COLO829 (cell line): Measurements from ENCODE around the gene ADCY7.

Experiments used
- DNase-seq: peaks from one replicate; pipeline ENCODE4 v3.0.0; 2012; ENCODE audit warnings: low spot score

The ADCY7 gene

GRCh38 chr16:50248845-50249244, 17.5 kb upstream of the ADCY7 start:
- no peak for DNase-seq

DNA sequence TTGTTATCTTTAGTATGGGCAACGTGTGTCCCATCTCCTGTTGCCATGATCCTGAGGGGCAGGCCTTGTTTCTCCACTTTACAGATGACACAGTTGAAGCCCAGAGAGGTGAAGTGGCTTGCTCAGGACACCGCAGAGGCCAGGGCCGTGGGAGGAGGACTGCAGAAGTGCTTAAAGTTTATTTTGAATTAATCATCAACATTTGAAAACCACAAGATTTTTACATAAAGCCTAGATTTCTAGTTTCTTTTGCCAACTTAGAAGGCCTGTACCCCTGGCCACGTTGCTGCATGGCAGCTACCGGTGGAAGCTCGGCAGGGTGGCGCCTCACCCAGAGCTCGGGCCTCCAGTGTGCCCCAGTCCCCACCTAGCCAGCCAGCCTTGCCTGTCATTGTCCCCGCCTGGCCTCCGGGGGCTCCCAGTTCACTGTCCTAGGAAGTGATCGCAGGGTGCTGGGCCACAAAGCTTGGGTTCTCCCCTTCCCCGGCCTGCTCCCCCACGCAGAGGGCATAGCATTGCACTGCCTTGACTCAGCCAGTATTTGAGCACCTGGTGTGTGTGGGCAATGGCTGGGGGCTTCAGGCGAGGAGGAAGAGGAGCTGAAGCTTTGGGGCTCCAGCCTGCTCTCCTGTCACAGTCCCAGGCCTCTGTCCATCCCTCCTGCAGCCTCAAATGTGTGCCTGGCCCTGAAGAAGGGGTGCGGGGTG, 14.8 kb upstream of the ADCY7 start:
- DNase-seq: no peak

DNA sequence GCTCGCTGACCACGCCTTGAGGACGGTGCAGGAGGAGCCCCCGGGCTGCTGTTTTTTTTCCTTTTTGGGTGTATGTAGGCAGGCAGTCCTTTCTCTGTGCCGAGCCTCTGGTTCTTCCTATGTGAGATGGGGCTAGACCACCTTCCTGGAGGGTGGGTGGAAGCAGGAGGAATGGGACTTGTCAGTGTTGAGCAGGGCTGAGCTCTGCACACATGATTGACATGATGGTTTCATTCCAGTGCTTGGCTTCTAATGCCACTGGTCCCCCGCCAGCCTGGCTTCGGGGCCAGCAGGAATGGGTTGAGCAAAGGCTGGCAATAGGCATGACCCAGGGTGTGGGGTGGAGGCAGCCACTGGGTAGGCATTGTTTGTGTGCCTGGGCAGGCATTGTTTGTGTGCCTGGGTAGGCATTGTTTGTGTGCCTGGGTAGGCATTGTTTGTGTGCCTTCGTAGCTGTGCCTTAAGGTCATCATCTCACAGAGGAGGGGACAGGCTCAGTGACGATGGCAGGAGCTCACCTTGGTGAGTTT, 14.2 kb upstream of the ADCY7 start:
- DNase-seq: no peak

- DNase-seq: no peak
Observed at GRCh38 chr16:50252874-50253513, 13.4 kb upstream of the ADCY7 start.

DNA sequence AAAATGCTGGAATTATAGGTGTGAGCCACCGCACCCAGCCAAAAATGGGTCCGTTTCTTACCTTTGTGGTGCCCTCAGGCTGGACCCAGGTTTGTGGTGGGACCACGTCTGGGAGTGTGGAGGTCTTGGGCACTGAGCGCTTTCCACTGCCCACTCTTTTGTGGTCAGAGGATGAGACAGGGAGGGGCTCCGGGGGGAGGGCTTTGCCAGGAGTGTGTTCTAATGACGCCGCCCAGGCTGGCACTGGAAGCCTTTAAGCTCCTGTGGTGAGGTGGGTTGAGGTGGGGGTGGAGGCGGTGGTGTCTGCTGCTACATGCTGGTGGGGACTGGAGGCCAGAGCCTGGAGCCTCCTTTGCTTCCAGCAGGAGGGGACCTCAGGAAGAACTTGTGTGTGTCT, 12.8 kb upstream of the ADCY7 start:
- no peak for DNase-seq

DNA sequence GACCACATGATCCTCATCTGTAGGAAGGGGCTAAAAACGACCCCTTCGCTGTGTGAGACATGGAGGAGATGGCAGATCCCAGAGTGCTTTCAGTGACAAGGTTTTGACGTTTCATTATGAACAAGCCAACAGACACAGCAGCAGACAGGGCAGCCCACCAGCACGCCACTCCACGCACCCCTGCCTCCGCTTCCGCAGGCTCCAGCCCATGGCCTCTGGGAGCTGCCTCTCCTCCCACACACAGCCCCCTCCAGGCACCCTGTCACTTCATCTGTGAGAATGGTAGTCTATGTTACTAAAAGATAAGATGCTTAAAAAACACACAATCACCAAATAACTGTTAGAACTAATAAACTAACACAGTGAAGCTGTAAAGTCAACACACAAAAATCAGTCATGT, 12.3 kb upstream of the ADCY7 start:
- no peak for DNase-seq

DNA sequence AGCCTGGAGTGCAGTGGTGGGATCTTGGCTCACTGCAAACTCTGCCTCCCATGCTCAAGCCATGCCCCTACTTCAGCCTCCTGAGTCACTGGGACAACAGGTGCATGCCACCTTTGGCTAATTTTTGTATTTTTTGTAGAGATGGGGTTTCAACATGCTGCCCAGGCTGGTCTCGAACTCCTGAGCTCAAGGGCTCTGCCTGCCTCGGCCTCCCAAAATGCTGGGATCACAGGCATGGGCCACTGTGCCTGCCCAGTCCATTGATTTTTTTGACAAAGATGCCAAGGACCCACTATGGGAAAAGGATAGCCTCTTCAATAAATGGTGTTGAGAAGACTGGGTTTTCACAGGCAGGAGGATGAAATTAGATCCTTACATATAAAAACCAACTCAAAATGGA, 10.8 kb upstream of the ADCY7 start:
- DNase-seq: no peak

GRCh38 chr16:50256604-50257003, 9.7 kb upstream of the ADCY7 start:
- DNase-seq: no peak

- no peak for DNase-seq
Observed at GRCh38 chr16:50257876-50258275, 8.5 kb upstream of the ADCY7 start.

DNA sequence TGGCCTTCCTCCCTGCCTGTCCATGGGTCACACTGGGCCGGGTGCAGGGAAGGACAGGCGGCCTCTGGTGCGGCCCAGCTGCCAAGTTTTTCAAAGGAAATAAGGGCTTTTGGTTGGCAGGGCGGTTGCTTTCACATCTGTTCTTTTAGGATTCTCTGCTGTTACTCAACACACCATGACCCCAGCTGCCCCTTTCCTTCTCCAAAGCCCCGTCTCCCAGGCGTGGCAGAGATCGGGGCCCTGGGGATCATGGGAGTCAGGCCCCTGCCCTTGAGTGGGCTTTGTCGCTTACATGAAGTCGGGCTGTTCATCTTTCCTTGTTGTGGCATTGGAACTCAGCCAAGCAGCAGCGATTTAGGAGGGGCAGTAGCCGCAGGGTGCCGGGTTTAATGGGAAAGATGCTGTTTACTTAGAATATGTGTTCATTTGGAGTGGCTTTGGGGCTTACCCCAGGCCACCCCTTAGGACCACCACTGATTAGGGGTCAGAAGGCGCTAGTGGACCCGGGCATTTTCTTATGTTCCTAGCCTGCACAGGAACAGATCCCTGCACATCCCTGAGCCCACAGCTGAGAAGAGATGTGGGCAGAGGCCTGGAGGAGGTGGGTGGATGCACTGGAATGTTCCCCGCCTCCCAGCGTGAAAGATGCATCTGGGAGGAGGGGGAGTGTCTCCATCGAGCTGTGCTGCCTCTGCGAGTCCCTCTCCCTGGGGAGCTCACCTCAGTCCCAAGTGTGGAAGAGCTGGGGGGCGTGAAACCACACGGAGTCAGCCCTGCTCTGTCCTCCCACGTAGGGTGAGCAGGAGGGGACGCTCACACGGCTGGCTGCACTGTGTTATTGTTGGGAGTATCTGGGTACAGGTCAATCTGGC, 6.8 kb upstream of the ADCY7 start:
- no peak for DNase-seq

GRCh38 chr16:50260206-50261159, 5.9 kb upstream of the ADCY7 start:
- no peak for DNase-seq

- no peak for DNase-seq
Observed at GRCh38 chr16:50261160-50261706, 5.1 kb upstream of the ADCY7 start.

GRCh38 chr16:50261707-50262235, 4.6 kb upstream of the ADCY7 start:
- no peak for DNase-seq

- no peak for DNase-seq
Observed at GRCh38 chr16:50263060-50263909, 3.1 kb upstream of the ADCY7 start.

DNA sequence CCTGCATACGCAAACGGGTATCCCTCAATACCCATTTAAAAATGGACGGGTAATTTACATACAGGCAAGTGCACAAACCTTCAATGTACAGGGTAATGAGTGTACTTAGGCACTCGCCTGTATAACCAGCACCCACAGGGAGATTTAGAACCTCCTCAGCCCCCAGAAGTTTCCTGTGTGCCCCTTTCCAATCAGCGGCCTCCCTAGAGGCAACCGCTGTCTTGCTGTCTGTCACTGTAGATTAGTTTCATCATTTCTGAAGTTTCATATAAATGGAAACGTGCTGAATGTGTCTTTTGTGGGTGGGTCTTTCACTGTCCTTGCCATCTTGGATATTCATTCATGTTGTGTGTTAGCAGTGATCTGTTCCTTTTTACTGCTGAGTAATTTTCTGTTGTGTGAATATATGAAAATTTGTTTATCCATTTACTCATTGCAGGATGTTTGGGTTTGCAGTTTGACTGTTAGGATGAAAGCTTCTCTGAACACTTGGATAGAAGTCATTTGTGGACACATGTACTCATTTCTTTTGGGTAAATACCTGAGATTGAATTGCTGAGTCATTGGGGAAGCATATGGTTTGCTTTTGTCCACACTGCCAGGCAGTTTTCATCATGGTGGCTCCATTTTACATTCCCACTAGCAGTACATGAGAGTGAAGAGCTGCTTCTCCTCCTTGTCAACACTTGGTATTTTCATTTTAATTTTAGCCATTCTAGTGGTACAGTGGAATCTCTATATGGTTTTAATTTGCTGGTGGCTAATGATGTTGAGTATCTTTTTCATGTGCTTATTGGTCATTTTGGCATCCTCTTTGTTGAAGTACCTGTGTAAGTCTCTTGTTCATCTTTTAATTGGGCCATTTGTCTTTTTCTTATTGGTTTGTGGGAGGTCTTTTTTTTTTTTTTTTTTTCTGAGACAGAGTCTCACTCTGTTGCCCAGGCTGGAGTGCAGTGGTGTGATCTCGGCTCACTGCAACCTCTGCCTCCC, 2.1 kb upstream of the ADCY7 start:
- DNase-seq: no peak

DNA sequence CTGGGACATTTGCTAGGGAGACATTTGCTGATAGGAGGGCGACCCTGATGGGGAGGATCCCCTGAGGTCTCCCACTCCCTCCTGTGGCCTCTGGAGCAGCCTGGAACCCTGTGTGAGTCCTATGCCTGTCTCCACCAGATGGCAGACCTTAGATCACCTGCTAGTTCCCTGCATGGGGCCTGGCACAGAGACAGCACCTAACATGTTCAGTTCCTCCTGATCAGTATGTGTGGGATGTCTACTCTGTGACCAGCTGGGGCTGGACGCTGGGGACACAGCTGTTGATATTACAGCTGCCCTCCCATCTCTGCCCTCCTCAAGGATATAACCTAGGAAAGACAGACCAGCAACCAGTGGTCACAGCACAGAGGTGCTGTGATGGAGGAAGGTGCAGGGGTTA, 1.1 kb upstream of the ADCY7 start:
- DNase-seq: no peak

DNA sequence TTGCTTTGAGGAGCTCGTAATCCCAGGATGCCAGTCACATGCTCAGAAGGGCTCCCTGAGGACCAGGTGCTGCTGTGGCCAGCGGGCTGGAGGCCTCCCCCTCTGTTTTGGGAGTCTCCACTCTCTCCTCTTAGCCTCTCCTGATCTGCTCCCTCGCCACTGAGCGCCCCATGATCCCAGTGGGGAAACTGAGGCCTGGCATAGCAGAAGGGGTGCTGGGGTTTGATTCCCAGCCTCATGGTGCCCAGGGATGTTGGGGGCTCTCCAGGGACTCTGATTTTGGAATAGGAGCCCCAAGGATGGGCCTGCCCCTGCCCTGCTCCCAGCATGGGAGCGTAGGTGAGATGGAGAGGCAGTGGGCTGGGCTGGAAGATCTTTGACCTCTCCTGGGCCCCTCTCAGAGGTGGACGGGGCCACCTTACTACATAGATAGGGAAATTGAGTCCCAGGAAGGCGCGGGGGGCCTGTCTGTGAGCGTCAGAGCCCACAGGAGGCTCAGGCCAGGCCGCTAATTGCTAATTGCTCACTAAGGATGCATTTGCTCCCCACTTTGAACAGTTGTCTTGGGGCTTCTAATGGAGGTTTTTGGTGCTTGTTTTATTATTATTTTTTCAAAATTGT, 525 bp upstream of the ADCY7 start:
- DNase-seq: no peak

DNA sequence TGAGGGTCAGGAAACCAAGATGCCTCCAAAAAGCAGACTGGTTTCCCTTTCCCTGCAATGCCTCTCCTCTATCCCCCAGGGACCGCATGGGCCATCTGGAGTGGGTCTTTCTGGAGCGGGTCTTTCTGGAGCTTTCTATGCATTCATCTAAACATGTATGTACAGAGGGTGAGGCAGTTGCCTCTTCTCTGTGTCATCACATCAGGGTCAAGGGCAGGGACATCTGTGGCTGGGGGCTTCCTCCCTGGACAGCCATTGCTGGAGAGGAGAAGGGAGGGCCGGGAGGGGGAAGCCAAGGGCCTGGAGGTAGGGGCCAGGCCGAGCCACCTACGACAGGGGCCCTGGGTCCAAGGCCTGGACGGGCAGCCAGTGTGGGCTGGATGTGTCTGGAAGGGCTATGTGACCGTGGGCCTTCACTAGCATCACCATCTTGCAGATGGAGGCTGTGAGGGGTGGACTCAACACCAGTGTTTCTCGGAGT, 840 bp downstream of the ADCY7 start:
- no peak for DNase-seq
